Measurements from ENCODE around the gene TBL1XR1. TPM values are rescaled to one million over a fixed set of nuclear protein-coding genes. Genes with fewer than 3 reads are reported as not detected.

Gene TBL1XR1
- total and polyA plus RNA-seq, 2 of the 8 experiments (the other 6 are each of a cell fraction or from before 2014, with no cell fraction given): 28.1 to 147 TPM

DNA sequence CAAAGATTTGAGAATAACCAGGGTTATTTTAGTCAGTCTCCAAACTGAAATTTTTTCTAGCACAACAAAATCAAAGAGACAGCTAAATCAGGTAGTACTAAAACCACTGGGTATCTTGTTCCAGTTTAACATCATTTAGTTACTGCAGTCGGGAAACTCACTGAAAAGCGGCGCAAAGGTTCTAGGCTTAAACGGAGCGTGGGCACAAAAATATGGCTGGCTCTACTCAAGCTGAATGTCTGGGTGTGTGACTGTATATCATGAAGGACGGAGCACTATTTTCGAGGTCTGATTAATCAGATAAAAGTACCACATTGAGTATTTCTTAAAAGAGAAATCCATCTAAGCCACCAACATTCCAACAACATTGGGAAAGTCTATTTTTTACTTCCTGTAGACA, 152.1 kb downstream of the TBL1XR1 start (continued):
- TF ChIP-seq, protein P1, sequence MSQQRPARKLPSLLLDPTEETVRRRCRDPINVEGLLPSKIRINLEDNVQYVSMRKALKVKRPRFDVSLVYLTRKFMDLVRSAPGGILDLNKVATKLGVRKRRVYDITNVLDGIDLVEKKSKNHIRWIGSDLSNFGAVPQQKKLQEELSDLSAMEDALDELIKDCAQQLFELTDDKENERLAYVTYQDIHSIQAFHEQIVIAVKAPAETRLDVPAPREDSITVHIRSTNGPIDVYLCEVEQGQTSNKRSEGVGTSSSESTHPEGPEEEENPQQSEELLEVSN (IDR thresholded peaks at IDR 0.05): no peak
- no peak for TF ChIP-seq CBX5 (IDR thresholded peaks at IDR 0.05; ENCODE audit: low read depth, low read length)

Measured in H1 (cell line).